Gastroesophageal sphincter (tissue), 4 donors: ENCODE data around the gene TMTC1. TPM values are rescaled to one million over a fixed set of nuclear protein-coding genes. Genes with fewer than 3 reads are reported as not detected.

Source experiments
- ATAC-seq: fragments of 150-250 bp; one replicate; pipeline ENCODE4 v1.9.1; 2016; ENCODE audit warnings: mild to moderate bottlenecking, moderate library complexity
- H3K27ac ChIP-seq, 4 donors: fragments of 200-600 bp; sonication (generic) in 3 of 4; 1 replicate in 3 of 4; 2 replicates in 1 of 4; pipeline ENCODE4 v1.5.1; 2016 to 2019
- H3K27me3 ChIP-seq: fragments of 200-600 bp; sonication (generic); one replicate; pipeline ENCODE4 v1.5.1; 2019
- H3K36me3 ChIP-seq, 2 donors: fragments of 200-600 bp; sonication (generic); one replicate each; pipeline ENCODE4 v1.5.1; 2019; ENCODE audit warnings: control low read depth in 1 of 2
- H3K4me1 ChIP-seq, 3 donors: fragments of 200-600 bp; sonication (generic); 1 replicate in 2 of 3; 2 replicates in 1 of 3; pipeline ENCODE4 v1.5.1; 2016 to 2019; ENCODE audit warnings: control low read depth in 2 of 3
- H3K4me3 ChIP-seq, 2 donors: fragments of 200-600 bp; sonication (generic); one replicate each; pipeline ENCODE4 v1.5.1; 2019; ENCODE audit warnings: mild to moderate bottlenecking in 1 of 2, moderate library complexity in 1 of 2
- H3K9me3 ChIP-seq, 3 donors: fragments of 200-600 bp; sonication (generic); one replicate each; pipeline ENCODE4 v1.5.1; 2017 to 2019; ENCODE audit warnings: control low read depth in 2 of 3
- CTCF ChIP-seq, 4 experiments: fragments of 200-600 bp in 2 of 4; fragments of 450-650 bp in 2 of 4; sonication (generic) in 1 of 4; IDR thresholded peaks; one replicate each; pipeline ENCODE4 v1.5.1; 2017 to 2019; ENCODE audit warnings: antibody characterized with exemption in 4 of 4, mild to moderate bottlenecking in 2 of 4, moderate library complexity in 2 of 4
- EP300 ChIP-seq: sonication (generic); formaldehyde crosslinking; IDR thresholded peaks from one replicate; pipeline ENCODE4 v1.6.1; 2017; ENCODE audit warnings: antibody characterized with exemption, mild to moderate bottlenecking
- POLR2A ChIP-seq, 2 donors: fragments of 450-650 bp; IDR thresholded peaks; one replicate each; pipeline ENCODE4 v1.6.1; 2017; ENCODE audit warnings: antibody characterized with exemption in 2 of 2, mild to moderate bottlenecking in 2 of 2, moderate library complexity in 1 of 2
- POLR2AphosphoS5 ChIP-seq: sonication (generic); formaldehyde crosslinking; IDR thresholded peaks from one replicate; pipeline ENCODE4 v1.6.1; 2017; ENCODE audit warnings: antibody characterized with exemption
- WGBS, 2 donors: methylation state at CpG; one replicate each; pipeline ENCODE4 v1.1.5; 2018; ENCODE audit warnings: low coverage in 1 of 2; 5-methylcytosine and 5-hydroxymethylcytosine counted together
- total RNA-seq, 4 donors: library from RNA; depleted of rRNA; stranded (reverse); fragments of >200 nt; gene quantifications; one replicate each; pipeline ENCODE4 v1.1.0, GENCODE V29; 2016

Gene TMTC1
- total RNA-seq, 4 donors from 2014 or later, result 94.0 to 190 (median 117) TPM

- WGBS, 2 donors, result 0% methylated on average over 1 of the region's 1 CpG
Observed at GRCh38 chr12:29717540-29718100, 66.1 kb downstream of the TMTC1 start.

GRCh38 chr12:29714966-29715365 lies 68.8 kb downstream of the TMTC1 start:
- no peaks in the 10 kb centered on the region for H3K27me3 ChIP-seq
- peaks cover 6 to 42% (median 17%) of the 10 kb centered on the region in 3 donors for H3K4me1 ChIP-seq
- H3K9me3 ChIP-seq, result no peaks in the 10 kb centered on the region
- no peaks in the 10 kb centered on the region for H3K36me3 ChIP-seq
- H3K4me3 ChIP-seq, result no peak overlapping the region
- TF ChIP-seq EP300 (no peak), POLR2A (IDR thresholded peaks at IDR 0.05) (no peak), POLR2AphosphoS5 (no peak), CTCF (IDR thresholded peaks at IDR 0.05) (no peak)
- ATAC-seq, result no peak
- H3K27ac ChIP-seq, result no peak overlapping the region

More at GRCh38 chr12:29717540-29718100, 66.1 kb downstream of the TMTC1 start:
- peaks cover 3 to 26% (median 8%) of the 10 kb centered on the region in 3 donors for H3K4me1 ChIP-seq
- no peaks in the 10 kb centered on the region for H3K36me3 ChIP-seq
- no peak for ATAC-seq
- TF ChIP-seq POLR2A (IDR thresholded peaks at IDR 0.05) (no peak), CTCF (IDR thresholded peaks at IDR 0.05) (no peak), EP300 (no peak), POLR2AphosphoS5 (no peak)
- H3K27me3 ChIP-seq, result no peaks in the 10 kb centered on the region
- no peaks in the 10 kb centered on the region for H3K9me3 ChIP-seq
- H3K27ac ChIP-seq, result no peak overlapping the region
- no peak overlapping the region for H3K4me3 ChIP-seq

- ATAC-seq, result no peak
Observed at GRCh38 chr12:29713729-29714128, 70.0 kb downstream of the TMTC1 start.

GRCh38 chr12:29711381-29711780 lies 72.4 kb downstream of the TMTC1 start:
- no peak for ATAC-seq
- TF ChIP-seq POLR2A (IDR thresholded peaks at IDR 0.05) (no peak), CTCF (IDR thresholded peaks at IDR 0.05) (no peak), POLR2AphosphoS5 (no peak), EP300 (no peak)
- Histone ChIP-seq H3K27me3 (no peaks in the 10 kb centered on the region), H3K9me3 (no peaks in the 10 kb centered on the region), H3K27ac (peak overlapping the region in 1 of 4 donors; percentile 3), H3K36me3 (no peaks in the 10 kb centered on the region), H3K4me3 (no peak overlapping the region), H3K4me1 (peaks cover 11 to 67% (median 25%) of the 10 kb centered on the region in 3 donors)
- WGBS, 2 donors, result 36 to 43% methylated on average over 2 of the region's 2 CpGs

More at GRCh38 chr12:29713729-29714128, 70.0 kb downstream of the TMTC1 start:
- H3K9me3 ChIP-seq, result no peaks in the 10 kb centered on the region
- no peaks in the 10 kb centered on the region for H3K36me3 ChIP-seq
- peak overlapping the region; percentile 21 to 63 (median 34) for H3K27ac ChIP-seq
- H3K27me3 ChIP-seq, result no peaks in the 10 kb centered on the region
- peaks cover 11 to 55% (median 24%) of the 10 kb centered on the region in 3 donors for H3K4me1 ChIP-seq
- no peak overlapping the region for H3K4me3 ChIP-seq
- WGBS, 2 donors, result 66 to 91% methylated on average over 3 of the region's 3 CpGs
- TF ChIP-seq EP300 (no peak), POLR2AphosphoS5 (no peak), POLR2A (IDR thresholded peaks at IDR 0.05) (no peak), CTCF (IDR thresholded peaks at IDR 0.05) (no peak)

- Histone ChIP-seq H3K27me3 (no peaks in the 10 kb centered on the region), H3K27ac (peak overlapping the region in 3 of 4 donors; percentile 34 to 47 (median 42)), H3K36me3 (no peaks in the 10 kb centered on the region), H3K4me1 (peaks cover 11 to 78% (median 25%) of the 10 kb centered on the region in 3 donors), H3K9me3 (no peaks in the 10 kb centered on the region), H3K4me3 (no peak overlapping the region)
- no peak for TF ChIP-seq POLR2AphosphoS5
- no peak for TF ChIP-seq POLR2A (IDR thresholded peaks at IDR 0.05)
- no peak for TF ChIP-seq EP300
- TF ChIP-seq CTCF (IDR thresholded peaks at IDR 0.05), result no peak
- ATAC-seq, result peak; percentile 62
- 46 to 53% methylated on average over 5 of the region's 5 CpGs for whole genome bisulfite sequencing, 2 donors
Observed at GRCh38 chr12:29710104-29710503, 73.6 kb downstream of the TMTC1 start.
